ENCODE results near the gene ZNF687.

The ZNF687 gene

DNA sequence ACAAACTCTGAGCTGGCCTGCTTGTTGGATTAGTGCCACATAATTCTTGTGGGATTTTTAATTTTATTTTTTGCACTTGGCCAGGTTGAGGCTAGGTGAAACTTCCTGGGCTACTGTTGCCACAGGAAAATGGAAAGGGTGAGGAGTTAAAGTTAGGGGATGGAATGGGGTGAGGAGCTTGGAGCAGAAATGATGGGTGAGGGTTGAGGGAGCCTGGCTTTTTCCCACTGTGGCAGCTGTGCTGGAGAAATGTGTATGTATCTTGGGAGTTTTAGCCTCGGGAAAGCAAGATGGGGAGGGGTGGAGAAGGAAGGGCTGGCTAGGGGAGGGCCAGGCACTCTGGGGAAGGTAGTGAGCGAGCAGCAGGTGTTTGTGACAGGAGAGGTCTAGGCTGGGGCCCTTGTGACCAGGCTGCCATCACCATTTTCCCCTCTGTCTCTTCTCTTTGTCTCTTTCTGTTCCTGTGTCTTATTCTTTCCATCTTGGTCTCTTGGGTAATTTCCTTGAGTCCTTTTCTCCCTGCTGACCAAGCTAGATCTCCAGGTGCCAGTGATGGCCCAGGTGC lies 2.0 kb downstream of the ZNF687 start:
- H3K27ac ChIP-seq = no peak overlapping the region
- TF ChIP-seq ZFX (IDR thresholded peaks at IDR 0.05) = no peak
- TF ChIP-seq, protein P1, sequence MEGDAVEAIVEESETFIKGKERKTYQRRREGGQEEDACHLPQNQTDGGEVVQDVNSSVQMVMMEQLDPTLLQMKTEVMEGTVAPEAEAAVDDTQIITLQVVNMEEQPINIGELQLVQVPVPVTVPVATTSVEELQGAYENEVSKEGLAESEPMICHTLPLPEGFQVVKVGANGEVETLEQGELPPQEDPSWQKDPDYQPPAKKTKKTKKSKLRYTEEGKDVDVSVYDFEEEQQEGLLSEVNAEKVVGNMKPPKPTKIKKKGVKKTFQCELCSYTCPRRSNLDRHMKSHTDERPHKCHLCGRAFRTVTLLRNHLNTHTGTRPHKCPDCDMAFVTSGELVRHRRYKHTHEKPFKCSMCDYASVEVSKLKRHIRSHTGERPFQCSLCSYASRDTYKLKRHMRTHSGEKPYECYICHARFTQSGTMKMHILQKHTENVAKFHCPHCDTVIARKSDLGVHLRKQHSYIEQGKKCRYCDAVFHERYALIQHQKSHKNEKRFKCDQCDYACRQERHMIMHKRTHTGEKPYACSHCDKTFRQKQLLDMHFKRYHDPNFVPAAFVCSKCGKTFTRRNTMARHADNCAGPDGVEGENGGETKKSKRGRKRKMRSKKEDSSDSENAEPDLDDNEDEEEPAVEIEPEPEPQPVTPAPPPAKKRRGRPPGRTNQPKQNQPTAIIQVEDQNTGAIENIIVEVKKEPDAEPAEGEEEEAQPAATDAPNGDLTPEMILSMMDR (conservative IDR thresholded peaks at IDR 0.05) = no peak

DNA sequence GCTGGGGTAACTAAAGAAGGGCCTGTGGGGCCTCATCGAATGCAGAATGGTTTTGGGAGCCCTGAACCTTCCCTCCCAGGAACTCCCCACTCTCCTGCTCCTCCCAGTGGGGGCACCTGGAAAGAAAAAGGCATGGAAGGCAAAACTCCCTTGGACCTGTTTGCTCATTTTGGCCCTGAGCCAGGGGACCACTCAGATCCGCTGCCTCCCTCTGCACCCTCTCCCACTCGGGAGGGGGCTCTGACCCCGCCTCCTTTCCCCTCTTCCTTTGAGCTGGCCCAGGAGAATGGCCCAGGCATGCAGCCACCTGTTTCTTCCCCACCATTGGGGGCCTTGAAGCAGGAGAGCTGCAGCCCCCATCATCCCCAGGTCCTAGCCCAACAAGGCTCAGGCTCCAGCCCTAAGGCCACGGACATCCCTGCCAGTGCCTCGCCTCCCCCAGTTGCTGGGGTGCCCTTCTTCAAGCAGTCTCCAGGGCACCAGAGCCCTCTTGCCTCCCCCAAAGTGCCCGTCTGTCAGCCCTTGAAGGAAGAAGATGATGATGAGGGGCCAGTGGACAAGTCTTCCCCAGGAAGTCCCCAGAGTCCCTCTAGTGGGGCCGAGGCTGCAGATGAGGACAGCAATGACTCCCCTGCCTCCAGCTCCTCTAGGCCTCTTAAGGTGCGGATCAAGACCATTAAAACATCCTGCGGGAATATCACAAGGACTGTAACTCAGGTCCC lies 4.7 kb downstream of the ZNF687 start:
- no peak overlapping the region for H3K27ac ChIP-seq
- TF ChIP-seq ZFX (IDR thresholded peaks at IDR 0.05) = no peak
- TF ChIP-seq, protein P1 (conservative IDR thresholded peaks at IDR 0.05) = no peak

DNA sequence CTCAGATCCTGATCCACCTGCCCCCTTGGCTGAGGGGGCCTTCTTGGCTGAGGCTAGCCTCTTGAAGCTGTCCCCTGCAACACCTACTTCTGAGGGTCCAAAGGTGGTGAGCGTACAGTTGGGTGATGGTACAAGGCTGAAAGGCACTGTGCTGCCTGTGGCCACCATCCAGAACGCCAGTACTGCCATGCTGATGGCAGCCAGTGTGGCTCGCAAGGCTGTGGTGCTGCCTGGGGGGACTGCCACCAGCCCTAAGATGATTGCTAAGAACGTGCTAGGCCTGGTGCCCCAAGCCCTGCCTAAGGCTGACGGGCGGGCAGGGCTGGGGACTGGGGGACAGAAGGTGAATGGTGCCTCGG lies 5.2 kb downstream of the ZNF687 start:
- H3K27ac ChIP-seq = no peak overlapping the region
- TF ChIP-seq, protein P1 (conservative IDR thresholded peaks at IDR 0.05) = no peak
- TF ChIP-seq ZFX (IDR thresholded peaks at IDR 0.05) = no peak

DNA sequence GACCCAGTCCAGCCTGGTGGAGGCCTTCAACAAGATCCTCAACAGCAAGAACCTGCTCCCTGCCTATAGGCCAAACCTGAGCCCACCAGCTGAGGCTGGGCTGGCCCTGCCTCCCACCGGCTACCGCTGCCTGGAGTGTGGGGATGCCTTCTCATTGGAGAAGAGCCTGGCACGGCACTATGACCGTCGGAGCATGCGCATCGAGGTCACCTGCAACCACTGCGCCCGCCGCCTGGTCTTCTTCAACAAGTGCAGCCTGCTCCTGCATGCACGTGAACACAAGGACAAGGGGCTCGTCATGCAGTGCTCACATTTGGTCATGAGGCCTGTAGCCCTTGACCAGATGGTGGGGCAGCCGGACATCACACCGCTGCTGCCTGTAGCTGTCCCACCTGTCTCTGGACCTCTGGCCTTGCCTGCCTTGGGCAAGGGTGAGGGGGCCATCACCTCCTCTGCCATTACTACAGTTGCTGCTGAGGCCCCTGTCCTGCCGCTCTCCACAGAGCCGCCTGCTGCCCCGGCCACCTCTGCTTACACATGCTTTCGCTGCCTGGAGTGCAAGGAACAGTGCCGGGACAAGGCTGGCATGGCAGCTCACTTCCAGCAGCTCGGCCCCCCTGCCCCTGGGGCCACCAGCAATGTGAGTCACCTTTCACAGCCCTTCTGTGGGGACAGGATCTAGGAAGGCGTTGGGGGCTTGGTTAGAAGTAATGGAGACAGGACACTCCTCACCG lies 5.8 kb downstream of the ZNF687 start:
- TF ChIP-seq, protein P1 (conservative IDR thresholded peaks at IDR 0.05) = no peak
- TF ChIP-seq ZFX (IDR thresholded peaks at IDR 0.05) = no peak
- no peak overlapping the region for H3K27ac ChIP-seq

DNA sequence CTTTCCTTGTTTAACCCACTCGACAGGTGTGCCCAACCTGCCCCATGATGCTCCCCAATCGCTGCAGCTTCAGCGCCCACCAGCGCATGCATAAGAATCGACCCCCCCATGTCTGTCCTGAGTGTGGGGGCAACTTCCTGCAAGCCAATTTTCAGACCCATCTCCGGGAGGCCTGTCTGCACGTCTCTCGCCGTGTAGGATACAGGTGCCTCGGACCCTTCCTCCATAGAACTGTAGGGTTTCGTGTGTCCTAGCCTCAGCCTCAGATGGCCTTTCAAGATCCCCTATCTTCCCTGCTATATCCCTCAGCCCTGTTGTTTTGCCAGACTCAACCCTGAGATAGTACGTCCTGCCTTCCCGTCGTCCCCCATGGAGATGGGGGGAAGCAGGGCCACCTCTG lies 6.4 kb downstream of the ZNF687 start:
- H3K27ac ChIP-seq = no peak overlapping the region

DNA sequence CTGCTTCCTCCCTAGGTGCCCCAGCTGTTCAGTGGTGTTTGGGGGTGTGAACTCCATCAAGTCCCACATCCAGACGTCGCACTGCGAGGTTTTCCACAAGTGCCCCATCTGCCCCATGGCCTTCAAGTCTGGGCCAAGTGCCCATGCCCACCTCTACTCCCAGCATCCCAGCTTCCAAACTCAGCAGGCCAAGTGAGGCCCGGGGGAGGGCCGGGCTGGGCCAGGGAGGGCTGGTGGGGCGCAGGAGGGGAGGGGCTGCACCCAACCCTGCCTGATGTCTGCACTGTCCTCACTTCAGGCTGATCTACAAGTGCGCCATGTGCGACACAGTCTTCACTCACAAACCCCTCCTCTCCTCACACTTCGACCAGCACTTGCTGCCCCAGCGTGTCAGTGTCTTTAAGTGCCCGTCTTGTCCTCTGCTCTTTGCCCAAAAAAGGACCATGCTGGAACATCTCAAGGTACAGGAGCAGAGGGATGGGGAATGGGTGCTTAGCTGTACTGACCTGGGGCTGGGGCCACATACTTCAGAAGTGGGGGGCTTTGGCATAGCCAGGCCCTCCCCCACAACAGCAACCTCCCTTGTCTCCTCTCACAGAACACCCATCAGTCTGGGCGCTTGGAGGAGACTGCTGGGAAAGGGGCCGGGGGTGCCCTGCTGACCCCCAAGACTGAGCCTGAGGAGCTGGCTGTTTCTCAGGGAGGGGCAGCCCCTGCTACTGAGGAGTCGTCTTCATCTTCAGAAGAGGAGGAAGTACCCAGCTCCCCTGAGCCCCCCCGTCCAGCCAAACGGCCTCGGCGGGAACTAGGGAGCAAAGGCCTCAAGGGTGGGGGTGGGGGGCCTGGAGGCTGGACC lies 7.2 kb downstream of the ZNF687 start:
- H3K27ac ChIP-seq = no peak overlapping the region
- TF ChIP-seq ZFX (IDR thresholded peaks at IDR 0.05) = no peak
- TF ChIP-seq, protein P1 (conservative IDR thresholded peaks at IDR 0.05) = no peak

More for the DNA sequence above, 6.4 kb downstream of the ZNF687 start:
- TF ChIP-seq ZFX (IDR thresholded peaks at IDR 0.05) = no peak
- TF ChIP-seq, protein P1 (conservative IDR thresholded peaks at IDR 0.05) = no peak

Data from C4-2B (cell line).